Transverse colon (tissue), 4 donors: ENCODE results near the gene TGFB2. TPM values are rescaled to one million over a fixed set of nuclear protein-coding genes. Genes with fewer than 3 reads are reported as not detected.
"Not testable (repeated sequence)": the region's sequence is repeated elsewhere in the genome, so short reads cannot be mapped to it uniquely, and the experiment has no call there.

Experiments
- DNase-seq: peaks from one replicate; pipeline ENCODE4 v3.0.0-alpha.2; 2019
- H3K27ac ChIP-seq, 4 donors: fragments of 200-600 bp; sonication (generic); 2 replicates each; pipeline ENCODE4 v1.5.1; 2016 to 2018; ENCODE audit warnings: inconsistent platforms in 4 of 4
- H3K27me3 ChIP-seq: fragments of 200-600 bp; sonication (generic); 2 replicates; pipeline ENCODE4 v1.5.1; 2017; ENCODE audit warnings: inconsistent platforms
- H3K36me3 ChIP-seq, 4 donors: fragments of 200-600 bp; sonication (generic); 2 replicates each; pipeline ENCODE4 v1.5.1; 2017 to 2019; ENCODE audit warnings: inconsistent platforms in 4 of 4
- H3K4me1 ChIP-seq, 4 donors: fragments of 200-600 bp; sonication (generic); 2 replicates each; pipeline ENCODE4 v1.5.1; 2017 to 2020; ENCODE audit warnings: inconsistent platforms in 4 of 4
- H3K4me3 ChIP-seq, 4 donors: fragments of 200-600 bp; sonication (generic); 1 replicate in 1 of 4; 2 replicates in 3 of 4; pipeline versions ENCODE4 v1.5.1 to v1.6.1; 2017 to 2019; ENCODE audit warnings: inconsistent platforms in 4 of 4
- H3K9me3 ChIP-seq, 2 donors: fragments of 200-600 bp; sonication (generic); 2 replicates each; pipeline ENCODE4 v1.5.1; 2017 to 2019; ENCODE audit warnings: inconsistent platforms in 2 of 2
- CTCF ChIP-seq, 5 experiments: fragments of 200-600 bp in 3 of 5; fragments of 450-650 bp in 2 of 5; sonication (generic) in 3 of 5; IDR thresholded peaks; 1 replicate in 2 of 5; 2 replicates in 3 of 5; pipeline ENCODE4 v1.5.1; 2016 to 2017; ENCODE audit warnings: antibody characterized with exemption in 5 of 5, inconsistent platforms in 3 of 5, mild to moderate bottlenecking in 2 of 5, moderate library complexity in 1 of 5
- EP300 ChIP-seq: sonication (generic); formaldehyde crosslinking; IDR thresholded peaks from one replicate; pipeline ENCODE4 v1.6.1; 2017; ENCODE audit warnings: antibody characterized with exemption, low read depth
- POLR2A ChIP-seq: fragments of 450-650 bp; IDR thresholded peaks from one replicate; pipeline ENCODE4 v1.6.1; 2016; ENCODE audit warnings: antibody characterized with exemption, mild to moderate bottlenecking, moderate library complexity
- POLR2AphosphoS5 ChIP-seq, 3 donors: sonication (generic); formaldehyde crosslinking; IDR thresholded peaks; one replicate each; pipeline ENCODE4 v1.6.1; 2016; ENCODE audit warnings: antibody characterized with exemption in 3 of 3
- WGBS, 2 donors: methylation state at CpG; one replicate each; pipeline ENCODE4 v1.1.5; 2018; ENCODE audit warnings: low coverage in 1 of 2; 5-methylcytosine and 5-hydroxymethylcytosine counted together
- in situ Hi-C, 4 donors: fragments of 200-750 bp; cut with MboI; loops; one replicate each; pipeline versions ENCODE4 v1.15.0 to v1.15.1; 2017; ENCODE audit warnings: low sequenced_read_pairs in 3 of 4, low pct_ligation_motif_present in 1 of 4, low pct_unique_long_range_greater_than_20kb in 1 of 4
- intact Hi-C: fragments of 100-400 bp; cut with DNase I; formaldehyde crosslinking; loops from one replicate; pipeline ENCODE4 v1.15.1; 2023; ENCODE audit warnings: low total_unique reads
- total RNA-seq, 4 donors: library from RNA; depleted of rRNA; stranded (reverse); fragments of >200 nt; gene quantifications; one replicate each; pipeline ENCODE4 v1.1.0, GENCODE V29; 2016

Gene TGFB2
- total RNA-seq, 4 donors from 2014 or later, result 0.41 to 2.2 (median 1.1) TPM

- no peaks in the 10 kb centered on the region for H3K36me3 ChIP-seq
- H3K27me3 ChIP-seq, result no peaks in the 10 kb centered on the region
- no peaks in the 10 kb centered on the region for H3K4me1 ChIP-seq
- no peaks in the 10 kb centered on the region for H3K9me3 ChIP-seq
- in situ Hi-C loops (loop anchor here in 1 of 4 donors (25.0 kb wide), 1 partner anchor 1348 kb away; no protein-coding TSS in a partner anchor), intact Hi-C loops (no loop called here)
- H3K27ac ChIP-seq, result no peak overlapping the region
- DNase-seq, result no peak
- H3K4me3 ChIP-seq, result no peak overlapping the region
- TF ChIP-seq POLR2A (no peak), POLR2AphosphoS5 (IDR thresholded peaks at IDR 0.05) (no peak), CTCF (IDR thresholded peaks at IDR 0.05) (no peak), EP300 (no peak)
- WGBS, 2 donors, result 89 to 94% methylated on average over 3 of the region's 3 CpGs
Observed at GRCh38 chr1:218314316-218314715, 30.8 kb upstream of the TGFB2 start.

GRCh38 chr1:218315638-218316037 lies 29.5 kb upstream of the TGFB2 start:
- Histone ChIP-seq H3K9me3 (no peaks in the 10 kb centered on the region), H3K4me1 (no peaks in the 10 kb centered on the region), H3K36me3 (no peaks in the 10 kb centered on the region), H3K4me3 (no peak overlapping the region), H3K27ac (no peak overlapping the region), H3K27me3 (no peaks in the 10 kb centered on the region)
- no peak for DNase-seq
- intact Hi-C loops (no loop called here), in situ Hi-C loops (loop anchor here in 1 of 4 donors (25.0 kb wide), 1 partner anchor 1347 kb away; no protein-coding TSS in a partner anchor)
- 88 to 100% methylated on average over 3 to 4 of the region's 4 CpGs for WGBS, 2 donors
- no peak for TF ChIP-seq POLR2A
- TF ChIP-seq CTCF (IDR thresholded peaks at IDR 0.05), result no peak
- no peak for TF ChIP-seq POLR2AphosphoS5 (IDR thresholded peaks at IDR 0.05)
- no peak for TF ChIP-seq EP300

GRCh38 chr1:218317061-218317460 lies 28.1 kb upstream of the TGFB2 start:
- intact Hi-C loops, result no loop called here
- no peak for DNase-seq
- no peak overlapping the region for H3K4me3 ChIP-seq
- no peak for TF ChIP-seq POLR2A
- TF ChIP-seq POLR2AphosphoS5 (IDR thresholded peaks at IDR 0.05), result no peak
- TF ChIP-seq CTCF (IDR thresholded peaks at IDR 0.05), result no peak
- no peak for TF ChIP-seq EP300
- in situ Hi-C loops, result loop anchor here in 1 of 4 donors (25.0 kb wide), 1 partner anchor 1345 kb away; no protein-coding TSS in a partner anchor
- no peaks in the 10 kb centered on the region for H3K9me3 ChIP-seq
- no peak overlapping the region for H3K27ac ChIP-seq
- no peaks in the 10 kb centered on the region for H3K27me3 ChIP-seq
- WGBS, 2 donors, result 83 to 93% methylated on average over 5 of the region's 5 CpGs
- no peaks in the 10 kb centered on the region for H3K36me3 ChIP-seq
- no peaks in the 10 kb centered on the region for H3K4me1 ChIP-seq

- H3K27me3 ChIP-seq, H3K4me1 ChIP-seq, H3K9me3 ChIP-seq, intact Hi-C loops, H3K4me3 ChIP-seq, H3K27ac ChIP-seq, H3K36me3 ChIP-seq, DNase-seq: not testable (repeated sequence)
- 97% methylated on average over 3 of the region's 3 CpGs; no CpG with 5 or more reads in 1 of the 2 donors for WGBS, 2 donors
- in situ Hi-C loops, result loop anchor here in 1 of 4 donors (25.0 kb wide), 1 partner anchor 1342 kb away; no protein-coding TSS in a partner anchor
Observed at GRCh38 chr1:218320182-218320581, 25.0 kb upstream of the TGFB2 start.

- no peak overlapping the region for H3K4me3 ChIP-seq
- no peak overlapping the region for H3K27ac ChIP-seq
- no peaks in the 10 kb centered on the region for H3K9me3 ChIP-seq
- peaks cover 0 to 5% (median 0%) of the 10 kb centered on the region in 4 donors for H3K36me3 ChIP-seq
- H3K4me1 ChIP-seq, result no peaks in the 10 kb centered on the region
- no peaks in the 10 kb centered on the region for H3K27me3 ChIP-seq
- TF ChIP-seq POLR2A, result no peak
- TF ChIP-seq POLR2AphosphoS5 (IDR thresholded peaks at IDR 0.05), result no peak
- no peak for TF ChIP-seq EP300
- no peak for TF ChIP-seq CTCF (IDR thresholded peaks at IDR 0.05)
- intact Hi-C loops, result no loop called here
- DNase-seq, result no peak
- in situ Hi-C loops, result loop anchor here in 1 of 4 donors (25.0 kb wide), 1 partner anchor 1340 kb away; no protein-coding TSS in a partner anchor
- 84 to 97% methylated on average over 2 to 14 of the region's 17 CpGs for WGBS, 2 donors
Observed at GRCh38 chr1:218322762-218323161, 22.4 kb upstream of the TGFB2 start.
